ENCODE results near the gene TMCC3. TPM values are rescaled to one million over a fixed set of nuclear protein-coding genes. Genes with fewer than 3 reads are reported as not detected.

The TMCC3 gene
- total RNA-seq, 2 experiments from 2014 or later, result 0.11 to 0.25 TPM

DNA sequence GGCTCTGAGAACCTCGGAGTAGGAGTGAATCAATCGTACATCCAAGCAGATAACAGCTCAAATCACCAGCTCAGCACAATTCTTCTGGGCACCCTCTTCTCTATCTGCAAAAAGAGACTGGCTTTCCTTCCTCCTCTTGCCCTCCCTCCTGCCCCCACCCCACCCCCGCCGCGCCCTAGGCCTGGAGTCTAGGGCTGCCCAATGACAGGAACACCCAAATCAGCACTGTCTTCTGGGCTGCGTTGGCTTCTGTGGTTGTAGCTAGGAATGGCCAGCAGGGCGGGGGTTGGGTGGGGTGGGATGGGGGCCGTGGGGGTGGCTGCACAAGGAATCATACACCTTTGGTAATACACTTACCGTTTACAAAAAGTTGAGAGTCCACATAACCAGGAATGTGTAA is 28.0 kb upstream of the TMCC3 start:
- H3K36me3 Mint-ChIP-seq (ENCODE audit: low read depth), result no peaks in the 10 kb centered on the region
- intact Hi-C loops (cut with micrococcal nuclease), result no loop called here

GRCh38 chr12:94677778-94678177 is 27.4 kb upstream of the TMCC3 start:
- POLR2A ChIA-PET, result interaction anchor here (0.6 kb wide), 1 partner anchor 265 kb away, joined by 4 read pairs; no protein-coding TSS in a partner anchor

More for the DNA sequence above, 28.0 kb upstream of the TMCC3 start:
- H3K4me3 Mint-ChIP-seq, result no peak overlapping the region
- H3K9me3 Mint-ChIP-seq, result no peaks in the 10 kb centered on the region
- ATAC-seq (no peak), DNase-seq (no peak)
- CTCF ChIA-PET, result no interaction called here
- H3K27me3 Mint-ChIP-seq, result peaks cover 1% of the 10 kb centered on the region
- peaks cover 13% of the 10 kb centered on the region for H3K4me1 Mint-ChIP-seq (ENCODE audit: low read depth)
- POLR2A ChIA-PET, result interaction anchor here (0.6 kb wide), 1 partner anchor 265 kb away, joined by 4 read pairs; no protein-coding TSS in a partner anchor
- no peak overlapping the region for H3K27ac Mint-ChIP-seq
- TF ChIP-seq, protein P1, sequence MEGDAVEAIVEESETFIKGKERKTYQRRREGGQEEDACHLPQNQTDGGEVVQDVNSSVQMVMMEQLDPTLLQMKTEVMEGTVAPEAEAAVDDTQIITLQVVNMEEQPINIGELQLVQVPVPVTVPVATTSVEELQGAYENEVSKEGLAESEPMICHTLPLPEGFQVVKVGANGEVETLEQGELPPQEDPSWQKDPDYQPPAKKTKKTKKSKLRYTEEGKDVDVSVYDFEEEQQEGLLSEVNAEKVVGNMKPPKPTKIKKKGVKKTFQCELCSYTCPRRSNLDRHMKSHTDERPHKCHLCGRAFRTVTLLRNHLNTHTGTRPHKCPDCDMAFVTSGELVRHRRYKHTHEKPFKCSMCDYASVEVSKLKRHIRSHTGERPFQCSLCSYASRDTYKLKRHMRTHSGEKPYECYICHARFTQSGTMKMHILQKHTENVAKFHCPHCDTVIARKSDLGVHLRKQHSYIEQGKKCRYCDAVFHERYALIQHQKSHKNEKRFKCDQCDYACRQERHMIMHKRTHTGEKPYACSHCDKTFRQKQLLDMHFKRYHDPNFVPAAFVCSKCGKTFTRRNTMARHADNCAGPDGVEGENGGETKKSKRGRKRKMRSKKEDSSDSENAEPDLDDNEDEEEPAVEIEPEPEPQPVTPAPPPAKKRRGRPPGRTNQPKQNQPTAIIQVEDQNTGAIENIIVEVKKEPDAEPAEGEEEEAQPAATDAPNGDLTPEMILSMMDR (IDR thresholded peaks at IDR 0.05), result no peak

GRCh38 chr12:94676922-94677321 is 26.6 kb upstream of the TMCC3 start:
- ATAC-seq, result no peak
- peaks cover 1% of the 10 kb centered on the region for H3K27me3 Mint-ChIP-seq

More at GRCh38 chr12:94677778-94678177, 27.4 kb upstream of the TMCC3 start:
- TF ChIP-seq, protein P1 (IDR thresholded peaks at IDR 0.05), result no peak
- Mint-ChIP-seq H3K4me1 (ENCODE audit: low read depth) (peaks cover 13% of the 10 kb centered on the region), H3K36me3 (ENCODE audit: low read depth) (no peaks in the 10 kb centered on the region), H3K27ac (no peak overlapping the region), H3K27me3 (peaks cover 1% of the 10 kb centered on the region), H3K4me3 (no peak overlapping the region), H3K9me3 (no peaks in the 10 kb centered on the region)
- intact Hi-C loops (cut with micrococcal nuclease), result no loop called here
- DNase-seq (no peak), ATAC-seq (no peak)
- CTCF ChIA-PET, result interaction anchor here (1.0 kb wide), 1 partner anchor 86 kb away, joined by 3 read pairs; no protein-coding TSS in a partner anchor

GRCh38 chr12:94676031-94676641 is 25.8 kb upstream of the TMCC3 start:
- Mint-ChIP-seq H3K27ac (peak overlapping the region; percentile 3), H3K9me3 (no peaks in the 10 kb centered on the region), H3K4me1 (ENCODE audit: low read depth) (peaks cover 13% of the 10 kb centered on the region), H3K36me3 (ENCODE audit: low read depth) (no peaks in the 10 kb centered on the region), H3K27me3 (peaks cover 1% of the 10 kb centered on the region), H3K4me3 (no peak overlapping the region)
- intact Hi-C loops (cut with micrococcal nuclease), result no loop called here
- ChIA-PET POLR2A (no interaction called here), CTCF (no interaction called here)
- peak; percentile 11 for DNase-seq
- TF ChIP-seq, protein P1 (IDR thresholded peaks at IDR 0.05), result no peak
- peak; percentile 92 for ATAC-seq

More at GRCh38 chr12:94676922-94677321, 26.6 kb upstream of the TMCC3 start:
- TF ChIP-seq, protein P1 (IDR thresholded peaks at IDR 0.05), result no peak
- CTCF ChIA-PET, result interaction anchor here (1.0 kb wide), 1 partner anchor 87 kb away, joined by 3 read pairs; no protein-coding TSS in a partner anchor
- Mint-ChIP-seq H3K36me3 (ENCODE audit: low read depth) (no peaks in the 10 kb centered on the region), H3K4me1 (ENCODE audit: low read depth) (peaks cover 13% of the 10 kb centered on the region), H3K4me3 (no peak overlapping the region), H3K9me3 (no peaks in the 10 kb centered on the region), H3K27ac (no peak overlapping the region)
- POLR2A ChIA-PET, result no interaction called here
- intact Hi-C loops (cut with micrococcal nuclease), result no loop called here
- no peak for DNase-seq

DNA sequence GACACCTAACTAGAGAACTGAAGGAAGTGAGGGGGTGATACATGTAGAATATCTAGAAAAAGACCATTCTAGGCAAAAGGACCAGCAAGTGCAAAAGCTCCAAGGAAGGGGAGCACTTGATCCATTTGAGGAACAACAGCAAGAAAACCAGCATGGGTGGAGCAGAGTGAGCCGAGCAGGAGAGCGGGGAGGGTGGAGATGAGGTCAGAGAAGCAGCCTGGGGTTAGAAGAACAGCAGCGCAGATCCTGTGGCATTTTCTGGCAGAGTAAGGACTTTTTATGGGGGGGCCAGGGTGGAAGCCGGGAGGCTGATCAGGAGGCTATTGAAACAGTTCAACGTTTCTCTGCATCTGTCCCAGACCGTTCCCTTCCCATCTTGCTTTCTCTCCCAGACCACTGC is 24.5 kb upstream of the TMCC3 start:
- ATAC-seq (no peak), DNase-seq (no peak)
- intact Hi-C loops (cut with micrococcal nuclease), result no loop called here
- ChIA-PET CTCF (no interaction called here), POLR2A (no interaction called here)
- Mint-ChIP-seq H3K9me3 (no peaks in the 10 kb centered on the region), H3K4me3 (no peak overlapping the region), H3K27ac (no peak overlapping the region), H3K36me3 (ENCODE audit: low read depth) (no peaks in the 10 kb centered on the region), H3K27me3 (no peaks in the 10 kb centered on the region), H3K4me1 (ENCODE audit: low read depth) (peaks cover 13% of the 10 kb centered on the region)
- TF ChIP-seq, protein P1 (IDR thresholded peaks at IDR 0.05), result no peak
